NCI-H1436 treated with DMSO at 0.1 percent for 48 hours (cell line): ENCODE results near the gene TPK1.

Source experiments
- DNase-seq: peaks from one replicate; lab custom pipeline; 2025; lab: John Stamatoyannopoulos, UW

TPK1 gene

DNA sequence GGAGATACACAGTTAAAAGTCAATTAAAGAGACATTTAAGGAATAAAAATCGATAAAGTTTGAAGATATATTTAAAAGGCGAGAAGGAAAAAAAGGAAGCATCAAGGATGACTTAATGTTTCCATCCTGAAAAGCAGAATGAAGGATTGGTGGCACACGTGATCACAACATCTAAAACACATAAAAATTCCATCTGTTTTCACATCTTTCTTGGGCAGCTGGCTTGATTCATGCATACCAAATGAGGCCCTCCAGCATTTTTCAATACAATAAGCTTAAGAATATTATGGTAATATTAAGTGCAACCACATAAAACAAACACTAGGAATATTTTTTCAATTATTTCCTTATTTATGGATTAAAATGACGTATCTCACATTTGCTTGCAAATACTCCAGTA is 112.6 kb downstream of the TPK1 start:
- no peak for DNase-seq

DNA sequence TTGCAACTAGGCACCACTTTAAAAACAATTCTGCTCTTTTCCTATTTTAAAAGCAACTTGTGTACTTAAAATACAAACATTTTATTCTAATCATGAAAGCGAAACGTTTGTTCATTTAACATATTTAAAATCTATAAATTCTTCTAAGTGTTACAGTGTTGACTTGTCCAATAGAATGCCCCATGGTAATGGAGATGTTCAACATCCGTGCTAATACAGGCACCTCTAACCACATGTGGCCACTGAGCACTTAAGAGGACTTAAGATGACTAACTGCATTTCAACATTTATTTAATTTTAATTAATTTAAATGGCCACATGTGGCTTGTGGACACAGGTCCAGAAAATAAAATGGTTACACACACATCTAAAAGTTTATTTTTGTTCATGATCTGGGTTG is 115.1 kb downstream of the TPK1 start:
- no peak for DNase-seq

DNA sequence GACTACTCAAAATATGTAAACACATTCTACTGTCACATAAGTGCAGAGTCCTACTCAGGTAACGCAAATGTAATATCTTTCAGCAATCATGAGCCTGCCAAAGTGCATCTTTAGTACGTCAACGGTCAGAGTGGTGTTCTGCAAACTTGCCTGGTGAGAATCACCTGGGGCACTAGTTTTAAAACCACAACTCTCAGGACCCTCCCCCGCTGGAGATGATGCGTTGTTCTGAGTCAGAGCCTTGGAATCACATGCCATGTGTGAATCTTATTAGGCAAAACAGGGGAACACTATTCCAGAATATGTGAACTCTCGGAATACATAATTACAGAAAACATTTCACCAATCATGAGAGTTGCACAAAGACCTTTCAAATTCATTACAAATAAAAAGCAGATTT is 115.7 kb downstream of the TPK1 start:
- no peak for DNase-seq

DNA sequence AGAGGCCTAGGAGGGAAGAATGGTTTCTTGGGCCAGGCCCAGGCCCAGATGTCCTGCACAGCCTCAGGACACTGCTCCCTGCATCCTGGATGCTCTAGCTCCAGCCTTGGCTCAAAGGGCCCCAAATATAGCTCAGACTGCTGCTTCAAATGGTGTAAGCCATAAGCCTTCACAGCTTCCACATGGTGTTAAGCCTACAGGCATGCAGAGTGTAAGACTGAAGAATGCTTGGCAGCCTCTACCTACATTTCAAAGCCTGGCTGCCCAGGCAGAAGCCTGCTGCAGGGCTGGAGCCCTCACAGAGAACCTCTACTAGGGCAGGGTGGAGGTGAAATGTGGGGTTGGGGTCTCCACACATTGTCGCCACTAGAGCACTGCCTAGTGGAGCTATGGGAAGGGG is 118.1 kb downstream of the TPK1 start:
- no peak for DNase-seq

DNA sequence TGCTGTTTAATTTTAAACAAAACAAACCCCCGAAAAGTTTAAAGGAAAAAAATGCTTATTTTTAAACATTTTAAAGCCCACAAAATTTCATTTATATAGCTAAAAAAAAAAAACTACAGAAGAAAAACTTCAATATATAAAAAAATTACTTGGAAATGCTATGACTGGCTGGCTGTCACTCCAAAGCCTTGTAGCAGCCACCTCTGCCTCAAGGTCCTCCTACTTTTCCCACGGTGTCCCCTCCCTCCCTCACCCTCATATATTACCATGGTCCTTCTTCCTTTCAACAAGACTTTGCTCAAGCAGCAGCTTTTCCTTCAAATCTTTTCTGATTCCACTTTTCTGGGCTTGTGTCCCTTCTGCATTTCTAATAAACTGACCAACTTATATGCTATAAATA is 122.0 kb downstream of the TPK1 start:
- DNase-seq, result no peak

DNA sequence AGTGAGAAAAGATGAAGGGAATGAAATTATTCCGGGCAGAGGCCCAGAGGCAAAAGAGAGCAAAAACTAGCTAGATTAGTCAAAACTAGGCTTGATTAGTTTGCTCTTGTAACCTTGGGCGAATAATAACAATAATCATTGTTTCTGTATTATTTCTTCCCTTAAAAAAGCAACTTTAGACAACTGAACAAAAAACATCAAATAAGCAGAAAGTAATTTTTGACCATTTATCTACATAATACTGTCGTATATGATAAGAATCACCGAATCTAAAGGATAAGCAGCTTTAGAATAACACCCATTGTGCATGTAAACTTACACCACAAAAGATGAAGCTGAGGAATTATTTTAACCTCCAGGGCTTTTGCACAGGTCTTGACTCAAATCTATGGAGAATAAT is 125.1 kb downstream of the TPK1 start:
- no peak for DNase-seq

DNA sequence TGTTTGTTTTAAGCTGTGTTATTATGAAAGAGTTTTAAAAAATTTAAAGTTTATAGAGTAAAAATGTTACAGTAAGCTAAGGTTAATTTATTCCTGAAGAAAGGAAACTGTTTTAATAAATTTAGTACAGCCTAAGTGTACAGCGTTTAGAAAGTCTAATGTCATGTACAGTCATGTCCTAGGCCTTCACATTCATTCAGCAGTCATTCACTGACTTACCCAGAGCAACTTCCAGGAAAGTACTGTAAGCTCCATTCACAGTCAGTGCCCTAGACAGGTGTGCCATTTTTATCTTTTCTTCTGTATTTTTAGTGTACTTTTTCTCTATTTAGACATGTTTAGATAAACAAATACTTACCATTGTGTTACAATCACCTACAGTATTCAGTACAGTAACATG is 126.8 kb downstream of the TPK1 start:
- DNase-seq, result no peak

DNA sequence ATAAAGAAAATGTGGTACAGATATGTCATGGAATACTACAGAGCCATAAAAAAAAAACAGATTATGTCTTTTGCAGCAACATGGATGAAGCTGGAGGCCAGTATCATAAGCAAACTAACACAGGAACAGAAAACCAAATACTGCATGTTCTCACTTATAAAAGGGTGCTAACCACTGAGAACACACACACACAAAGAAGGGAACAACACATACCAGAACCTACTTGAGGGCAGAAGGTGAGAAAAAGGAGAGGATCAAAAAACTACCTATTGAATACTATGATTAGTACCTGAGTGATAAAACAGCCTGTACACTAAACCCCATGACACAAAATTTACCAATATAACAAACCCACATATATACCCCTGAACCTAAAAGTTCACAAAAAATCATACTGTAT is 144.6 kb downstream of the TPK1 start:
- DNase-seq, result no peak

DNA sequence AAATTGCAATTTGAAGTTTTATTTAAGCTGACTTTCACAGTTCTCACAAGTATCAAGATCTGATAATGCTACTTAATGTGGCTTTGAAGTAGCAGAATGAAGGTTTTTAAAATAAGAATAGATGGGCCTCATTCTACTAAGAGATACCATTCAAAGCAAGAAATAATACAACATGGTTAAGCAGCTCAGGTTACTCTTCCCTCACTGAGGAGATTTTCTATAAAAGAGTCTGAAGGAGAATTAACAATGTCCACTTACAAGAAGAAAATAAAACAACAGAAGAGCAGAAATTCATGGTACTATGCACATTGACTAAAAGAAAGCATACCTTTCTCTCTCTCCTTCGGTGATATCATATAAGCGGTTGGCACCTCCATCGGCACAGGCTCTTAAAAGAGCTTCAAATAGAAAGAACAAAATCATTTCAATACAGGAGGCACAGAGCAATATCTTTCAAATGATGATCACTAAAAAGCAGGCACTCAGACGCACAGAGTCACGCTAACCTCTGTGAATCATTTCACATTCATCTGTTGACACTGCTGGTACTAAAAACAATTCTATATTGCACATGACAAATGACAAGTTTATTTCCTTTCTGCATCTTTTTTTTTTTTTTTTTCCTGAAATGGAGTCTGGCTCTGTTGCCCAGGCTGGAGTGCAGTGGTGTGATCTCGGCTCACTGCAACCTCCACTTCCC is 153.1 kb downstream of the TPK1 start:
- DNase-seq, result no peak

DNA sequence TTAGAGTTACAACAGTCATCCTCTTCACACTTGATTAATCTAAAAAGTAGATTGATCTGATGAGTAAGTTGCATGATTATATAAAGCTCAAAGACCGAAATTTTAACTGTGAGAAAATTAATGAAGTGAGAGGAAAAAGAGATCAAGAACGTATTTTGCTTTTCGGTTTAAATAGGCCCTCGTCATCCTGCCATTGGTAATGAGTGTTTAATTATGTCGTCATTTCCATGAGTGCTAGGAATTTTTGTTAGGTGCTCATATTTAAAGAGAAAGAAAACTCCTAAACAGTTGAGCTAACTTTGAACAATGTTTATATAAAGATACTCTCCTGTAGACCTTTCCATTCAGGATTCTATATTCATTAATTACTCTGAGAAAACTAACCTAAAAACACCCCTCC is 159.4 kb downstream of the TPK1 start:
- DNase-seq, result no peak

DNA sequence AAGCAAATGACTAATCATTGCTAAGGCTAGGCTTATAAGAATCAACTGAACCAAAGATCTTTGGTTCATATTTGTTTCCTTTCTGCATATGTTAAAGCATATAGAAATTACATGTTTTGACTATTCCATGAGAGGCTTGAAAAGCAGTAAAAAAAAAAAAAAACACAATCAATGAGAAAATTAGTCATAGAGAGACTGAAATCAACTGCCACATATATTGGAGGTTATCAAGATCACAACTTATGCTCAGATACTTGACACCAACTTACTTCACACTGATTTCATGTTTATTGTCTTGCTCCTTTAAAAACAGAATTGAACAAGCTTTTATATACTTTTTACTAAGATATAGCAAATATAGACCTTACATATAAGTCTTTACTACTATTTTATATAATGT is 161.3 kb downstream of the TPK1 start:
- DNase-seq, result no peak

DNA sequence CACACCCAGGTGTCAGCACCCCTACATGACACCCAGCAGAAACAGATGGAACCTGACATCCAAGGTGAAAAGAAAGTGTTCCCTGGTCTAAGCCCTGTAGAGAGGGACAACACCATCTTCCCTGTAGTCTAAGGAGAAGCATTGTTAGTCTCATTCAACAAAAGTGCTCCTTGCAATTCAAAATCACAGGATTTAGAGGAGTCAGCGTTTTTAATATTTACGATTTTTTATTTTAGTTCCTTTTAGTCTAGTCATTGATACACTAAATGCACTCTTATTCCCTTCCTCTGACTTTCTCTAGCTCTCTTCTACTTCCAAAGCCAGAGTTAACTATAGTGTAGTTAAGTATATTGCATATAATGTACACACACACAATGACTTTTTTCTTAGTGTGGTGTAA is 163.0 kb downstream of the TPK1 start:
- DNase-seq, result no peak

DNA sequence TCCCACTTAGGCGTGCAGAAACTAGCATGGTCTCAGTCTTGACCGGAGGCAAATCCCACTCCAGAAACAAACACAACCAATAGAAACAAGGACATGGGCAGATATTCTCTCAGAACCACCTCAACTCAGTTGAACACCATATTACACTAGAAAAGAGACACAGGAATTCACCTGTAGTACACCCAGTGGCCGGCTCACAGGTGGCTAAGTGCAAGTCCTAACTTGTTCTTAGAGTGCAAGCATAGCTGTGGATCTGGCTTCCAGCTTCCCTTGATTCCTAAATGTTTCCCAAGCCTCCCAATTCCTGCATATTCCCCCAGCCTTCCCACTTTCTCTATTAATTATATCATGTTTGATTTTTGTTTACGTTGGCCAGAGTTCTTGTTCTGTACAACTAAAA is 164.4 kb downstream of the TPK1 start:
- no peak for DNase-seq

DNA sequence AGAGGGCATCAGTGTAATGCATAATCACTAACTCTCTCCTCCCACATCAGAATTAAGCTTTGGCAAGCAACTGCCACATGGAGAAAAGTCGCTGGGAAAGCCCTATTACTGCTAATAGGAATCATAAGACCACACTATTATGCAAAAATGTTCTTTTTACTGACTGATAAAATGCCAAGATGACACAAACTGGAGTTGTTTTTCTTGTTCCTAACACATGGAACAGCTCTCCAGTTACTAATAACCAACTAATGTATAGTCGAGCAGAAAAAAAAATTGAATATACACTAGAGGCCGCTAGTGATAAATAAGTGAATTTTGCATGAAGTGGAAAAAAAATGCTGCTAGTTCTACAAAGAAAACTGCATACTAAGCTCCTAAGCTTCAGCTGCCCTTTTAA is 165.6 kb downstream of the TPK1 start:
- DNase-seq, result no peak

DNA sequence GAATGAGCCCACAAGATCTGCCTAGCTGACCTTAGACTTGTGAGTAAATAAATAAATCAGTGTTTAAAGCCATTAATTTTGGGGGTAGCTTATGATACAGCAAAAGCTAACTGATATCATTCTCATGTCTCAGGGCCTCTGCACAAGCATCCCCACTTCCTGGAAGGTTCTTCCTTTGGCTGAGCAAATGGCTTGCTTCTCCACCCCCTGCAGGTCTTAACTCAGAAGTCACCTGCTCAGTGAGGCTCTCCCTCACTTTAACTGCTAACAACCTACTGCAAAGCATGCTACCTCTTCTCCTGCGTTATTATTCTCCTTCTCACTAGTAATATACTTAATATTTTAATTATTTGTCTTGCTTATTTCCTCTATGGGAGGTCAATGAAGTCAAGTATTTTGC is 167.3 kb downstream of the TPK1 start:
- DNase-seq, result no peak

DNA sequence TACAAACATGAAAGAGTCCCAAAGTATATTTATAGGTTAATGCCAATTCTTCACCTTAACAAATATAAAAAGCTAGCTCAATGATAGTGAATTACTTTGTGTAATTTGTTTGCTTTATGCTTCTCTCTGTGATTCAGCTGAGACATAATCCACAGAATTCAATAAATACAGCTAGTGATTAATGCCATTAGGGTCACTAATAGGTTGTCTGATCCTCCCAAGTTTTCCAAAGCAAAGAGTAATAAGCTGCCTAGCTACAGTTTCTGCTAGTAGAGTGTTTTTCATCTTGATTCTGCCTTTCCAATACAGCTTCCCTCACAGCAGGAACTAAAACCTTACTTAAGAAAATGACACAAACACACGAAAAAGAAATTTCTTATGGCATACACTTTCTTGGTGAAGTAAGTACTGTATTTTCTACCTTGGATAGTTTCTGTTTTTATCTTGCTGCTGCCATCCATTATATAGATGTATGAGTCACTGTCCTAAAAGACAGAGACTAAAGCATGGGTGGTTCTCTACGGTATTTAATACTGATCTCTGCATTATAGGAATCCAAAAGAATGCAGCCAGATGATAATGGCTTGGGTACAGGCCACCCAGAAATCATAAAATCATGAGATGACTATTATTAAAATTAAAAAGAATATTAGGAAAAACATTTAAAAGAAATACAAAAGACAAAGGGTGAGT is 170.0 kb downstream of the TPK1 start:
- no peak for DNase-seq

DNA sequence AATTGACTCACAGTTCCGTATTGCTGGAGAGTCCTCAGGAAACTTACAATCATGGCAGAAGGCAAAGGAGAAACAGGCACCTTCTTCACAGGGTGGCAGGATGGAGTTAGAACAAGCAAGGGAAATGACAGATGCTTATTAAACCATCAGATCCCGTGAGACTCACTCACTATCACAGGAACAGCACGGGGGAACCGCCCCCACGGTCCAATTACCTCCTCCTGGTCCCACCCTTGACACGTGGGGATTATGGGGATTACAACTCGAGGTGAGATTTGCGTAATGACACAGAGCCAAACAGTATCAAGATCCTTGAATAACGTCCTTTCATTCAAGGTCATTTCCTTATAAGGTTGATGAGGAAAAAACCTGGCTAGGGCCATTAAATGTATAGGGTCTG is 176.6 kb downstream of the TPK1 start:
- DNase-seq, result no peak

DNA sequence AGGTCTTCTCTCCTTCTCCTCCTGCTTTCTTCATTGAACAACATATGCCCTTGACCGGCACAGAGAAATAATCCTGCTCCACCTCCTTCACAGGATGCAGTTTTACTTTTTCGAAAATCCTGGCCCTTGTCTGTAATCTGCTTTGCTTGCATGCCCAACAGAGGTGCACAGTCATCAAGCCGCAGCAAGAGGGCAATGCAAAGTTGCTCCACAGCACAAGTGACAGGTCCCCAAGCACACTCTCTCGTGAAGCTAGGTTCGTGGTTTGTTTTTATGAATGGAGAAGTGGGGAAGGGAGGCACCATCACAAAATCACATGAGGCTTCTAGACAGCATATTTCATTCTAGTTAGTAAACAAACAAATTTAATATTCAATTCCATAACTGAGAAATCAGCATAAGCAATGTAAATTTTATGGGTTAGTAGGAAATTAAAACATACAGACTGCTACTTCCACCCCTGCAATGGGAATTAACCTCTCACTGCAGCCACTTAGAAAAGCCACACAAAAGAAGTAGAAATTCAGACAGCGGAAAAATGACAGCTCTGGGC is 178.8 kb downstream of the TPK1 start:
- DNase-seq, result no peak

DNA sequence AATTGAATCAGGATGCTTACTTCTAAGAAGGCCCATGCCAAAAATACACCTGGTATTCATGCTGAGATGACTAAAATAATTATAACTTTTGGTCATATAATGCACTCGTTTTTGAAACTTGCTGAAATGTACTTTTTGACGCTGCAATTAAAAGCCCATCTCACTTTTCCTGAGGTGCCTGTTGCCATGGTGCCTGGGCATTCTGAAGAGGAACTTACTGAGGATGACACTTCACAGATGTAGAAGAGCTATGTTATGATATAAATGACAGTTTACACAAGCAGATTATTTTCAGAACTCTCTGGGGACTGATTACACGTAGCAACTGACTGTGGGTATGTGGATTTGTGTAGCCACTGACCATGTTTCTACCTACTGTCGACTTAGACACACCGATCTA is 182.4 kb downstream of the TPK1 start:
- DNase-seq, result no peak

DNA sequence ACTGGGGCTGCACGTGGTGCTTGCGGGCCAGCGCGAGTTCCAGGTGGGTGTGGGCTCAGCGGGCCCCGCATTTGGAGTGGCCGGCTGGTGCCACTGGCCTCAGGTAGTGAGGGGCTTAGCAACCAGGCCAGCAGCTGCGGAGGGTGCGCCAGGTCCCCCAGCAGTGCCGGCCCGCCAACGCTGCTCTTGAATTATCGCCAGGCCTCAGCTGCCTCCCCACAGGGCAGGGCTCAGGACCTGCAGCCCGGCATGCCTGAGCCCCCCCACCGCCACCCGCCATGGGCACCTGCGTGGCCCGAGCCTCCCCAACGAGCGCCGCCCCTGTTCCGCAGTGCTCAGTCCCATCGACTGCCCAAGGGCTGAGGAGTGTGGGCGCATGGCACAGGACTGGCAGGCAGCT is 185.4 kb downstream of the TPK1 start:
- no peak for DNase-seq

DNA sequence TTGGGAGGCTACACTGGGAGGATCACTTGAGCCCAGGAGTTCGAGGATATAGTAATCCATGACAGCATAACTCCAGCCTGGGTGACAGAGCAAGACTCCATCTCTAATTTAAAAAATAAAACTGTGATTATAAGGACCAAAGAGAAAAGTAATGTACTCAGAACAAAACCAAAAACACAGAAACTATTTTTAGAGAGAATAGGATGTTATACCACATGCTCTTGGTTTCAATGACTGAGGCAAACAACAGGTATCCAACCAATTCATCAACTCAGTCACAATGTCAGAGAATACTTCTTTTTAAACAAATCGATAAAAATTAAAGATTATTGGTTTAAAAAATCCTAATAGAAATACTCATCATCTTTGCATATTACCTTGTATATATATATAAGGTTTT is 186.7 kb downstream of the TPK1 start:
- no peak for DNase-seq

DNA sequence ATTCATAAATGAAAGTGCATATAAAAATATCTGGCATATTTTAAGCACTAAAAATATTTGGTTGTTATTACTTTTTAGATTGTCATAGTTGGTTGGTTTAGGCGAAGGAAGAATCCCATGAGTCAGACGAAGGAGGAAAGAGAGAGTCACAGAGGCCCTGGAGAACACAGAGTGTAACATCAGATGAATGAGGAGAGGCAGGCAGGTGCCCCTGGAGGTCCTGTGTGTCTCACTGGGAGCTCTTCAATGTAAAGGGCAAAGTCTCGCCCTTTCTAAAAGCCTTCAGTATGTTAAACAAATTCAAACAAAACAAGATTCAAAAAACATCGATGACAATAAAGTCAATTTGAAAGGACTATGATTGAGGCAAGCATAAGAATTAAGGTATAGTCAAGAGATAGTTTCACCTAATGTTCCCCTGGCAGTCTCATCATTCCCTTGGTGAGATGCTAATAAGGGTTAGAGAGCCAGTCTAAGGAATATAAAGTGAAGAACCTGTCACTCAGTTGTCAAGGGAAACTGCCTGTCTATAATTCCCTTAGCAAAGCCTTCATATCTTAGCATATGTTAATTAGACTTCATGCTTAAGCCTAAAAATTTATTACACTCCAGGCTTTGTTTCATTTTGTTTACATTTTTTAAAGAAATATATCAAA is 194.3 kb downstream of the TPK1 start:
- DNase-seq, result no peak

DNA sequence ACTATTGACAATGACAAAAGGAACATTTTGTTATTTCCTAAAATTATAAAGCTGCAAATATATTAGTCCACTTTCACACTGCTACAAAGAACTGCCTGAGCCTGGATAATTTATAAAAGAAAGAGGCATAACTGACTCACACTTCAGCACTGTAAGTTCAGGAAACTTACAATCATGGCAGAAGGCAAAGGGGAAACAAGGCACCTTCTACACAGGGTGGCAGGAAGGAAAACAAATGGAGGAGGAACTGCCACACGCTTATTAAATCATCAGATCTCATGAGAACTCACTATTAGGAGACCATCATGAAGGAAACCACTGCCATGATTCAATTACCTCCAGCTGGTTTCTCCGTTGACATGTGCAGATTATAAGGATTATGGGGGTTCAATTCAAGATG is 203.1 kb downstream of the TPK1 start:
- no peak for DNase-seq
